Mucosa of gallbladder (tissue), 1 donor: ENCODE data around the gene GAB1. TPM values are rescaled to one million over a fixed set of nuclear protein-coding genes. Genes with fewer than 3 reads are reported as not detected.

Experiments used
- DNase-seq: peaks from one replicate; pipeline ENCODE4 v3.0.0-alpha.2; 2020; ENCODE audit warnings: low spot score
- total RNA-seq: library from RNA; stranded (reverse); gene quantifications from one replicate; pipeline ENCODE4 v1.2.1, GENCODE V29; 2021
- donor health status: DM: no; HTN: no; CAD: no.

GAB1 gene
- total RNA-seq, 1 donor from 2014 or later = 47.9 TPM

DNA sequence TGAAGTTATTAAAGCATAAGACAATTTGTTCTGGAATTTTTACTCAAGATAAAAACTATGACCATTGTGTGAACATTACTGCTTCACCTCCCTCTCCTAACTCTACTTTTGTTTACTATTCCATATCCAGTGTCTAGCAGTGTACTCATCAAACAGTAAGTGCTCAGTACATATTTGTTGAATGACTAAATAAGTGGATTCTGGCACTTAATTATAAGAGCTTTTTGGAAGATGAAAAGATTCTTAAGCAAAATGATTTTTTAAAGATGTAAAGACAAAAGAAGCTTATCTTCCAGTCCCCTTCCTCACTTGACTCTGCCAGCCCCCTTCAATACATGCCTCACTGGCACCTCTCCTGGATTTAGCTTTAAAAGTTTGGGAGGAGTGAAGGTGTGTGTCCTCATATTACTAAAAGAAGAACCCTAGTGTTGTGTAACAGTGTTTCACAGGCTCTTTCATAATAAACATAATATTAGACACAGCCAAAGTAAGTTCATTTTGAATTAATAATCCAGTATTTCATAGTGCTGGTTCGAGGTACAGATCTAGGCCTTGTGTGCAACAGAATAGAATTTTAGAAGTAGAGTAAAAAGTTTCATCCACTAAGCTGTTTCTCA, 53.0 kb downstream of the GAB1 start:
- no peak for DNase-seq

DNA sequence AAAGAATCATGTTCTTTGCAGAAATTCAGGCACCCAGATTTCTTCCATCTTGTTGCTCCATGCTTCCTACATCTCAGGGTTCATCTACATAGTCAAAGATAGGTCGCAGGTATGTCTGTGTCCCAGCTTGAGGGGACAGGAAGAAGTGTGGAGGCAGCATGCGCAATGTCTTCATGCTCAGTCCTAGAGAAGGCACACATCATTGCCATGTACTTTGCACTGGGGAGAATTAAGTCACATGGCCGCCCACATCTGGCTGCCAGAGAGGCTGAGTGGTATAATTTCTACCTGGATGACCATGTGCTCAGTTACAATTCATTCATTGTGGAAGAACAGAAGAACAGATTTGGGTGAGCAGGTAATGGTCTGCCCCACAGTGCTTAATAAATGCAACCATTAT, 54.1 kb downstream of the GAB1 start:
- no peak for DNase-seq

DNA sequence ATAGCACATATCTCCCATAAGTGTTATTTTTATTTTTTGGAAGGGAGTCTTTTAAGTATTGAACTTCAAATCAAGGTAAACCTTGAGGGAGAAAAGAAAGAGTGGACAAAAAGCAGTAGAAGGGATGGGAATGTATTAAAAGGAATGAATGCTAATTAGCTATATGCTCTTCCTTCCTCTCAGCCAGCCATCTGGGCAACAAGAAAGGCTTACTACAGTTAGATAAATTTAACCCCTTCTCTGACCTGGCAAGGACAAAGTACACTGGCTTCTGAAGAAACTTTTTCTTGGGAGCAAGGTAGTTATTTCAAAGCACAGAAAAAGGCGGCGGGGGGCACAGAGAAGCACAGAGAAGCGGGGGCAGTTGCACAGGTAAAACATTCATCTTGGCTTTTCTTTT, 54.6 kb downstream of the GAB1 start:
- DNase-seq = no peak

DNA sequence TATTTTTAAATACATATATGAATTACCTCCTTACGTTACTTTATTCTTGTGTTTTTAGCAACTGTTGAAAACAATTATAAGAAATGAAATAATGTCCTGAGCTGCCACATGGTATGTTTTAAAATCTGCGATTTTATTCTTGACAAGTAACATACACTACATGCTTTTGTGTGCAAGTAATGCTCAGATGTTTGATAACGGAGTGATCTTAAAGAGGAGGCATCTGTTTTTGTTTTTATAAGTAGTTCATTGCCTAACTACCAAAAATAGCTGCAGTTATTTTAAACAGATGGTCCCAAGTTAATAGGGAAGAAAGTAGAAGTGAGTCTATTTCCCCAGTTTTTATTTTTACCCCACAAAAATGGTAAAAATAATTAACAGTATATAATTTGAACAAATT, 55.2 kb downstream of the GAB1 start:
- DNase-seq = no peak

DNA sequence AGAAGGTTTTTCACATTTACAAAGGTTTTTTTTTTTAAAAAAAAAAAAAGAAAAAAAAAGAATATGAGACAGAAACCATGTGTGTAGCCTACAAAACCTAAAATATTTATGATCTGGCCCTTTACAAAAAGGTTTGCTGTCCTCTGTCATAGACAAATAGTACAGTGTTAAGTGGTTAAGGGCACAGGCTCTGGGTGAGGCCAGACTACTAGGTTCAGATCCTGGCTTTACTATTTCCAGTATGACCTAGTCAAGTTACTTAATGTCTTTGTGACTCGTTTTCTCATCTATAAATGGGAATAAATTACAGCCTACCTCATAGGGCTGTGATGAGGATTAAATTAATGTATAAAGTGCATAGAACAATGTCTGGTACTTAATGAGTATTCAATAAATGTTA, 56.5 kb downstream of the GAB1 start:
- no peak for DNase-seq

DNA sequence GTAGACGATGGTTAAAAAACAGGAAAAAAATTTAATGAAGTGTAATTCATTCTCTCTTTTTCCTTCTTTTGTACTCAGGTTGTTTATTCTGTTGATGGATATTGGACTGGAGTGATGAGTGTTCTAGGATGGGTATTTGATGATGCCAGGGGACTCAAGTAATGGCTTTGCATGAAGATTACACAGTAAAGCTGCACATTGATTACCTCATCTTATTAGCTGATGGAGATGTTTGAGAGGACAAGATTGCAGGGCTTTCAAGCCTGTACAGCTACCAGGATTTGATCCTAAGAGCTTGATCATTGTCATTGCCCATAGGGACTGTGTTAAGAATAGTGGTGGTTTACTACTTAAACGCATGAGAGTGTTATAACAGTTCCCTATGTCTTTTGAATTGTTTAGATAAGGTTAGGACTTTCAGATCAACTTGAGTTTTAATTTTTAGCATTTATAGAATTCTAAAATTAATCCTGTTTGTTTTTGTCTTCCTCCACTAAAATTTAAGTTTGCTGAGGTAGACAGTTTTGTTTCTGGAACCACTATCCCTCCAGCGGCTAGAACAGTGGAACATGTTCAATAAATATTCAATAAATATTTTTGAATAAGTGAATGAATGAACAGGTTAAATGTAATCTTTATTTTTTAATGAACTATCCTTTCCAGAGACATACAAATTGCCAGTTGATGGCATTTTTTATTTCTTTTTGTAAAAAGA, 58.2 kb downstream of the GAB1 start:
- no peak for DNase-seq

GRCh38 chr4:143396695-143397094, 60.0 kb downstream of the GAB1 start:
- no peak for DNase-seq

DNA sequence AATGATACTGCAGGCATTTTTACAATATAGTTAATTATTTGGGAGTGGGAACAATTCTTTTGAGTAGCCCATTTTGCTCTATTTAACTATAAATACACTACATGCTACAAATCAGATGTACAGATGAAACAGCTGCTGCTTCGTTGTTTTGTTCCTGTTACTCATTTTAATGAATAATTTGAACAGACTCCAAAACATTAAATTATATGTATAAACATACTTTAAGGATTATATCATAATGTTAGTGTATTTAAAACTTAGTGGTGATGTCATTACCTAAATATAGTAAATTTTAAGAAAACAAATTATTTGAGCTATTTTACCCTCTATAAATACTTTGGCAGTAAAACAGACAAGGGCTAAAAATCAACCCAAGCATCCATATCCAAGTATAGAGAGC, 60.7 kb downstream of the GAB1 start:
- no peak for DNase-seq

GRCh38 chr4:143397887-143398286, 61.2 kb downstream of the GAB1 start:
- no peak for DNase-seq

- no peak for DNase-seq
Observed at GRCh38 chr4:143399113-143399949, 62.7 kb downstream of the GAB1 start.

DNA sequence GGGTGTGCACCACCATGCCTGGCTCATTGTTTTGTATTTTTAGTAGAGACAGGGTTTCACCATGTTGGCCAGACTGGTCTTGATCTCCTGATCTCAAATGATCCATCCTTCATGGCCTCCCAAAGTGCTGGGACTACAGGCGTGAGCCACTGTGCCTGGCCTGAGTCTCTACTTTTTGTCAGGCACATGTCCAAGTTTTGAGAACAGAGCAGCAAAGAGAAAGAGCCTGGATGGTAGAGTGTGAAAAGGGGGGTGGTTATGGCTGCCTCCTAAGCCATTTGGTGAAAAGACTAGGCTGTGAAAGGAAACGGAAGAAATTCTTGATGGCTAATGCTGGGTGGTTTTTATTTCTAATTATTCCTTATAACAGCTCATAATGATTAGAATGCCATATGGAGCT, 63.4 kb downstream of the GAB1 start:
- no peak for DNase-seq

DNA sequence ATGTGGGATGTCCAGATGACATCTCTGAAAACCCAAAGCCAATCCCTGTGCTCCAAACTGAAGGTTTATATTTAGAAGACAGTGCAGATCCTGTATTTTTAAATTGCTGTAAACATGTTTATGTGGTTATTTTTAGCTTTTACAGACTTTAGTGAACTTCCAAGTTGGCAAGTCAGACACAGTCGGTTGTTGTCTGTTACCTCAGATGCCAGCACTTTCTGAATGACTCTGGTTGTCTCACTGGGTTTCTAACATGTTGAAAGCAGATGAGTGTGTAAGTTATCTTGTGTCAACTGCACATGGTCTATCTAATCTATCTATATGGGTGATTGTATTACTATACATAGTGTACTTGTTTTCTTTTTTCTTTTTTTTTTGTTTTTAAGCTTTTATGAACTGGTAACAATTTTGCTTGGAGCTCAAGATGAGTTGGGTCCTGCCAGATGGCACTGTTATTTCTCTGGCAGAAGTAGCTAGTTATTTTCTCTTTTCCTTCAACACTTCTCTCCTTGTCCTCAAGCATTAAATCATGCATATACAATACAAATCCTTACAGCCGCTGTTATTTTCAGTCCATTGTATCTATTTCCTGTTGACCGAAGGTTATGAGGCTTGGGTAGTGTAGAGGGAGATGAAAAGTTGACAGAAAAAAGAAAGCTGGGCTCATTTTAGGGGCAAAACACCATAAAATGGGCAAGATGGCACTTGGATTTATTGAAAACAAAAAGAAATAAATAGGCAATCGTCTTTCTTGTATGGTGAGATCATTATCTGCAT, 66.3 kb downstream of the GAB1 start:
- DNase-seq = no peak

DNA sequence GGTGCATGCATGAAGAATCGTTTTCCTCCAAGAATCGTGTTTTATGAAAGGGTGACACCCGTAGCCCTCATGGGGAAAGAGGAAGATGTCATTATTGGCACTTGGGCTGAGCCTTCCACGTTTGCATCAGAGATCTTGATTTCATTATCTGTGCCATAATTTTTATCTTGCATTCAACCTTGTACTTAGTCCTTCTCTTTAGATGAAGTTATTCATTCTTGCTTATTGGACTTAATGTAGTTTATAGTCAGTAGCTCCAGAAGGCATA, 66.8 kb downstream of the GAB1 start:
- no peak for DNase-seq

DNA sequence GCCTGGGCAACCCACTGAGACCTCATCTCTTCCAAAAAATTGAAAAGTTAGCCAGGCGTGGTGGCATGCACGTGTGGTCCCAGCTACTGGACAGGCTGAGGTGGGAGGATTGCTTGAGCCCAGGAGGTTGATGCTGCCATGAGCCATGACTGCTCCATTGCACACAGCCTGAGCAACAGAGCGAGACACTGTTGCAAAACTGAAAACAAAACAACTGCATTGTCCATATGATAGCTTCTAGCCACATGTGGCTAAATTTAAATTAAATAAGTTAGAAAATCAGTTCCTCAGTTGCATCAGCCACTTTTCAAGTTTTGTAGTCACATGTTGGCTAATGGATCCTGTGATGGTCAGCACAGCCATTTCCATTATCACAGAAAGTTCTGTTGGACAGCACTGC, 67.9 kb downstream of the GAB1 start:
- no peak for DNase-seq

DNA sequence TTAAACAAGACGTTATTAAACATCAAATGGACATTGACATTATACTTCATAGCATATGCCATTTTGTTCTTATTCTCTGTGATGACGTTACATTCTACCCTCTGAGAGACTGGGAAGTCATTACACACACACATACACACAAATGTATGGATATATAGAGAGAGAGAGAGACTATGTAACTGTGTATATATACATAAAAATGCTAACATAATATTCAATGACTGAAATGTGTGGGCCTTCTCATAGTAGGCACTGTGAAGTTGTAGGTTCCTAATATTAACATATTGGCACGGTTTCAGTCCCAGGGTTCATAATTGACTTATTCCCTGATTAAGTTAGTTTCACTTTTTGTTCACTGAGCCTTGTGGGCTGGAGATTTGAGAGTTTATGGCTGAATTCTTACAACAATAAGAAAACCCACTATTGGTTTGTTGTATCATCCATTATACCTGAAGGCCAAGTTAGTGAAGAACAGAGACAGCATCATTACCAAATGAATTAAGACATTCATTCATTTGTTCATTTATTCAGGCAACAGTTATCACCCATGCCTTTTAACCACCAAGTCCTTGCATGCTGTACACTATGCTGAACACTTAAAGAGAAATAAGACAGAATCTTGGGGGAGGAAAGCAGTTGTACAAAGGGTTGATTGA, 68.5 kb downstream of the GAB1 start:
- DNase-seq = no peak

DNA sequence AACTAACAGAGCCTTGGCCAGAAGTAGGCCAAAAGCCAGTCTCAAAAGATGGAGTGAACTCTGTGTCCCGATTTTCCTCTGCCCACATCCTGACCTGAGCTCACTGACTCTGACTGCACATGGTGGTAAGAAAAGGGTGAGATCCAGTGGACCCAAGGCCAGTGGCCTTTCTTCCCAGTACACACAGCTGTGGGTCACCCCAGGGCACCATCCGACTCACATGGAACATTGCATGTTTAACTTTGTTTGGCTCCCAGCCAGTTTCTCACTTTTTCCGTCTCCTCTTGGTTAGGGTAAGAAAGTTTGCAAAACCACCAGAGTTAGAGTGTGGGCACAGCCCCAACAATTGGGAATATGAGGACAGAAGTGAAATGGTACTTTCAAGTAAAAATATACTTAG, 69.8 kb downstream of the GAB1 start:
- peak; percentile 52 for DNase-seq

- no peak for DNase-seq
Observed at GRCh38 chr4:143407474-143407873, 70.8 kb downstream of the GAB1 start.

GRCh38 chr4:143407888-143408287, 71.2 kb downstream of the GAB1 start:
- DNase-seq = no peak

- DNase-seq = no peak
Observed at GRCh38 chr4:143410015-143410414, 73.3 kb downstream of the GAB1 start.

GRCh38 chr4:143411527-143412419, 75.1 kb downstream of the GAB1 start:
- no peak for DNase-seq

DNA sequence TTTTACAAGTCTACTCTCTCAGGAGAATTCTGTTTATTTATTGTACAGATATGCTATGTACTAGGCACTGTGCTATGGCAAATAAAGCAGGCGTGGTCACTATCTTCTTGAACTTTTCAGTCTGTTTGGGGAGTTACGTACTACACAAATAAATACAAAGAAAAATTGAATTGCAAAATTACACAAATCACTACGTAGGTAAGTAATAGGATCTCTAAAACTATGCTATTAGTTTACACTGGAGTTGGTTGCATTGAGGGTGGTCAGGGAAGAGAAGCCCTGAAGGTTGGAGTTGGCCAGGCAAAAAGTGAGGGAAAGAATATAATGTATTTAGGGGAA, 75.7 kb downstream of the GAB1 start:
- DNase-seq = no peak
